Stromal cell of bone marrow (primary cell): Measurements from ENCODE around the gene YBEY.
"Not testable (repeated sequence)": the region's sequence is repeated elsewhere in the genome, so short reads cannot be mapped to it uniquely, and the experiment has no call there.

ENCODE experiments used
- DNase-seq: peaks from one replicate; pipeline ENCODE4 v3.0.0-alpha.2; 2012; ENCODE audit warnings: low read depth

YBEY gene

GRCh38 chr21:46285761-46286647, at the start of gene YBEY:
Gene YBEY, plus strand, starts transcription at chr21:46286342. Its CDS starts 572 bp downstream, at chr21:46286914.
- peak; percentile 82 for DNase-seq

GRCh38 chr21:46237474-46237873, 48.7 kb upstream of the YBEY start:
- DNase-seq = no peak

GRCh38 chr21:46239817-46240325, 46.3 kb upstream of the YBEY start:
- DNase-seq = no peak

GRCh38 chr21:46241577-46241976, 44.6 kb upstream of the YBEY start:
- not testable (repeated sequence) for DNase-seq

GRCh38 chr21:46243325-46243724, 42.8 kb upstream of the YBEY start:
- DNase-seq = no peak

- no peak for DNase-seq
Measured at GRCh38 chr21:46243960-46244361, 42.2 kb upstream of the YBEY start.

GRCh38 chr21:46244602-46245001, 41.5 kb upstream of the YBEY start:
- no peak for DNase-seq

- DNase-seq = no peak
Measured at GRCh38 chr21:46245213-46245915, 40.8 kb upstream of the YBEY start.

- DNase-seq = no peak
Measured at GRCh38 chr21:46246345-46246744, 39.8 kb upstream of the YBEY start.

GRCh38 chr21:46247699-46248421, 38.3 kb upstream of the YBEY start:
- DNase-seq = no peak

GRCh38 chr21:46248422-46248782, 37.7 kb upstream of the YBEY start:
- no peak for DNase-seq

- no peak for DNase-seq
Measured at GRCh38 chr21:46248827-46249226, 37.3 kb upstream of the YBEY start.

GRCh38 chr21:46250146-46250725, 35.9 kb upstream of the YBEY start:
- DNase-seq = no peak

- DNase-seq = no peak
Measured at GRCh38 chr21:46252840-46253239, 33.3 kb upstream of the YBEY start.

- peak; percentile 1 for DNase-seq
Measured at GRCh38 chr21:46253610-46254124, 32.5 kb upstream of the YBEY start.

GRCh38 chr21:46254208-46254975, 31.8 kb upstream of the YBEY start:
- no peak for DNase-seq

- DNase-seq = no peak
Measured at GRCh38 chr21:46255166-46255565, 31.0 kb upstream of the YBEY start.

GRCh38 chr21:46255758-46256337, 30.3 kb upstream of the YBEY start:
- no peak for DNase-seq

- DNase-seq = no peak
Measured at GRCh38 chr21:46256501-46256994, 29.6 kb upstream of the YBEY start.

- DNase-seq = no peak
Measured at GRCh38 chr21:46264046-46264689, 22.0 kb upstream of the YBEY start.
